RWPE1 (cell line): Measurements from ENCODE around the gene RASGRP2.

Source experiments
- CTCF ChIA-PET: fragments of 350-600 bp; sonication (Branson Sonifier 250); formaldehyde crosslinking; extraction: SDS; loops from one replicate; lab custom pipeline; 2021; lab: Yijun Ruan, JAX
- POLR2A ChIA-PET: fragments of 400-600 bp; formaldehyde crosslinking; extraction: SDS; loops from one replicate; lab custom pipeline; 2020; ENCODE audit warnings: antibody characterized with exemption; ENCODE audit not compliant: low non-redundant PET; lab: Yijun Ruan, JAX
- DNase-seq: peaks from one replicate; pipeline ENCODE4 v3.0.0; 2012; ENCODE audit warnings: low spot score
- H3K27ac ChIP-seq: fragments of 450-650 bp; 2 replicates; pipeline ENCODE4 v1.5.1; 2017
- CTCF ChIP-seq: fragments of 450-650 bp; conservative IDR thresholded peaks from 2 replicates; pipeline ENCODE4 v1.5.1; 2017; ENCODE audit warnings: low read depth, mild to moderate bottlenecking

The RASGRP2 gene

DNA sequence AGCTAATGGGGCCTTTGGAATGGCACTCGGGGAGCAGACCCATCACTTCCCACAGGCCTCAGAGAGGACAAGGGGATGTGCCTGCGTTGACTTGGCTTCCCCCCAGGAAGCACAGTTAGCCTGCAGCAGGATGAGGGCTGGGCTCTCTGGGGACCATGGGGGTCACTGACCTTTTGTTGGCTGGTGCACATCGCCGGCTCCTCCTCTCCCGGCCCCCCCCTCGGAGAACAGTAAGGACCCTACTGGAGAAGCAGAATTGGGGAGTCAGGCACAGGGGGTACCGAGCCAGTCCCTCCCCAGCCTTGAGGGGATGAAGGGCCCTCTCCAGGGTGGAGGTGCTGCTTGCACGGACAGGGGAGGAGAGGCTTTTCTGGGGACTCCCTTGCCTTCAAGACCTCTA is 53.7 kb downstream of the RASGRP2 start:
- no peak overlapping the region for H3K27ac ChIP-seq
- DNase-seq, result no peak
- no peak for TF ChIP-seq CTCF
- ChIA-PET CTCF (interaction anchor here (2.7 kb wide), 1 partner anchor 14 kb away, joined by 19 read pairs; no protein-coding TSS in a partner anchor), POLR2A (no interaction called here)

DNA sequence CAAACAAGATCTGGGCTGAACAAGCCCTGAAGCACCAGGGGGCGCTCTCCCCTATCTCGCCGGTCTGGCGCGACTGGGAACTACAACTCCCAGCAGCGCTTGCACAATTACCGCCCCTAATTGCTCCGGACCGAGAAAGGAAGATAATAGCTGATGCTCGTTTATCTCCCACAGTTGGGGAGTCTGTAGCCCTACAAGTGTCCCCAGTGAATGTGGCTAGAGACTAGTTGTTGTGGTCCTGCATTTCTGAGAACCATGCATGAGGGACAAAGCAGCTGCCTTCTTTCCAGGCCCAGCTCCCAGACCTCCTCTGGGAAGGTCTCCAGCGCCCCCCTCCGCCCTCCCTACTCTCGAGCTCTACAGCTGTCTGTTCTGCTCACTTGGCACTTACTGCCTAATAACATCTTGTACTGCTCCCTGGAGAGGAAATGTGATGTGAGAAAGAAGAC is 55.4 kb downstream of the RASGRP2 start:
- H3K27ac ChIP-seq, result no peak overlapping the region
- peak; percentile 93 for TF ChIP-seq CTCF
- DNase-seq, result peak; percentile 68
- CTCF ChIA-PET, result interaction anchor here (0.6 to 2.7 kb wide), 17 partner anchors 11 to 1098 kb away, joined by 3 to 19 read pairs (median 4); partner anchors contain the start of gene TRMT112
- POLR2A ChIA-PET, result no interaction called here

GRCh38 chr11:64687643-64688533 is 56.1 kb downstream of the RASGRP2 start:
- no peak for TF ChIP-seq CTCF
- ChIA-PET CTCF (interaction anchor here (0.6 to 2.7 kb wide), 9 partner anchors 17 to 55 kb away, joined by 3 to 19 read pairs (median 4); no protein-coding TSS in a partner anchor), POLR2A (no interaction called here)

GRCh38 chr11:64687204-64687603 is 56.7 kb downstream of the RASGRP2 start:
- ChIA-PET CTCF (interaction anchor here (0.7 to 1.1 kb wide), 2 partner anchors 55 to 332 kb away, joined by 3 read pairs; no protein-coding TSS in a partner anchor), POLR2A (no interaction called here)
- no peak overlapping the region for H3K27ac ChIP-seq
- DNase-seq, result no peak
- no peak for TF ChIP-seq CTCF

More at GRCh38 chr11:64687643-64688533, 56.1 kb downstream of the RASGRP2 start:
- no peak for DNase-seq
- H3K27ac ChIP-seq, result no peak overlapping the region

- CTCF ChIA-PET, result interaction anchor here (0.7 to 1.1 kb wide), 3 partner anchors 56 to 494 kb away, joined by 3 read pairs; no protein-coding TSS in a partner anchor
- no peak overlapping the region for H3K27ac ChIP-seq
- no peak for TF ChIP-seq CTCF
- POLR2A ChIA-PET, result no interaction called here
- no peak for DNase-seq
Measured at GRCh38 chr11:64686466-64687170, 57.3 kb downstream of the RASGRP2 start.

DNA sequence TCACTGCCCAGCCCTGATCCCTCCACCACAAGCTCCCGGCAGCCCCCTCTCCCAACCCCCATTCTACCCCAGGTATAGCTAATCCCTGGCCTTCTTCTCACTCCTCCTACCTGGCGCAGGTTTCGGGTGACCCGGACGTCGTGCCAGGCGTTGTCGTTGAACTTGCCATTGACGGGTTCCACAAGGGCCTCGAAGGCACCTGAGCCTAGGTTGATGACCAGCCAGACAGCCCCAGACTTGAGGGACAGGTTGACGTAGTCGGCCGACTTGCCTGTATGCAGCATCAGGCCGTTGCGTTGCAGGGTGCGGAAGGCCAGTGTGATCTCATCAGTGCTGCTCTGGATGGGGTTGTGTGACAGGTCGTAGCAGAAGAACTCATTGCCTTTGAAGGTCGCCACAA is 58.4 kb downstream of the RASGRP2 start:
- no peak for DNase-seq
- H3K27ac ChIP-seq, result no peak overlapping the region
- POLR2A ChIA-PET, result no interaction called here
- CTCF ChIA-PET, result interaction anchor here (0.6 to 1.4 kb wide), 2 partner anchors 31 to 57 kb away, joined by 4 to 8 read pairs; no protein-coding TSS in a partner anchor
- TF ChIP-seq CTCF, result no peak
